Hepatocyte (in vitro differentiated cells): ENCODE measurements around the gene FTH1. TPM values are rescaled to one million over a fixed set of nuclear protein-coding genes. Genes with fewer than 3 reads are reported as not detected.

ENCODE experiments used
- DNase-seq: peaks from one replicate; pipeline ENCODE4 v3.0.0-alpha.2; 2016; ENCODE audit warnings: low spot score
- H2AFZ ChIP-seq: fragments of 200-600 bp; sonication (generic); 2 replicates; pipeline ENCODE4 v1.6.0; 2016; ENCODE audit warnings: antibody characterized with exemption, mild to moderate bottlenecking
- H3K27ac ChIP-seq: fragments of 200-600 bp; sonication (generic); 2 replicates; pipeline ENCODE4 v1.5.1; 2016; ENCODE audit warnings: mild to moderate bottlenecking
- H3K27me3 ChIP-seq: fragments of 200-600 bp; sonication (generic); 2 replicates; pipeline ENCODE4 v1.6.1; 2016
- H3K36me3 ChIP-seq: fragments of 200-600 bp; sonication (generic); replicated peaks from 2 replicates; pipeline ENCODE4 v1.5.1; 2016; ENCODE audit warnings: low read depth; ENCODE audit not compliant: insufficient read depth
- H3K4me1 ChIP-seq: fragments of 200-600 bp; sonication (generic); 2 replicates; pipeline ENCODE4 v1.5.1; 2016; ENCODE audit warnings: mild to moderate bottlenecking, moderate library complexity; ENCODE audit not compliant: insufficient read depth
- H3K4me2 ChIP-seq: fragments of 200-600 bp; sonication (generic); 2 replicates; pipeline ENCODE4 v1.6.0; 2016
- H3K4me3 ChIP-seq: fragments of 200-600 bp; sonication (generic); 2 replicates; pipeline ENCODE4 v1.5.1; 2016; ENCODE audit warnings: mild to moderate bottlenecking
- H3K79me2 ChIP-seq: fragments of 200-600 bp; sonication (generic); 2 replicates; pipeline ENCODE4 v1.6.0; 2017; ENCODE audit warnings: mild to moderate bottlenecking
- H3K9me2 ChIP-seq: fragments of 200-600 bp; sonication (generic); replicated peaks from 2 replicates; pipeline ENCODE4 v1.6.0; 2017; ENCODE audit warnings: mild to moderate bottlenecking; ENCODE audit not compliant: insufficient read depth
- H3K9me3 ChIP-seq: fragments of 200-600 bp; sonication (generic); 2 replicates; pipeline ENCODE4 v1.5.1; 2016; ENCODE audit warnings: low read depth, mild to moderate bottlenecking
- H4K20me1 ChIP-seq: fragments of 200-600 bp; sonication (generic); 2 replicates; pipeline ENCODE4 v1.6.0; 2016; ENCODE audit warnings: mild to moderate bottlenecking; ENCODE audit not compliant: insufficient read depth, poor library complexity, severe bottlenecking
- EZH2 ChIP-seq: fragments of 200-600 bp; sonication (generic); IDR thresholded peaks from 2 replicates; pipeline ENCODE4 v1.6.1; 2016; ENCODE audit warnings: antibody characterized with exemption, mild to moderate bottlenecking, borderline replicate concordance
- EZH2phosphoT487 ChIP-seq: fragments of 200-600 bp; sonication (generic); IDR thresholded peaks from one replicate; pipeline ENCODE4 v1.6.1; 2018; ENCODE audit warnings: antibody characterized with exemption, mild to moderate bottlenecking, low read depth, moderate library complexity; ENCODE audit not compliant: unreplicated experiment, severe bottlenecking
- WGBS: methylation state at CpG from one replicate; pipeline ENCODE4 v1.1.6; 2016; ENCODE audit warnings: low lambda C conversion rate; ENCODE audit errors: missing lambda C conversion rate; 5-methylcytosine and 5-hydroxymethylcytosine counted together
- polyA plus RNA-seq: library from polyadenylated mRNA; unstranded; fragments of >200 nt; fragmentation: Nextera tagmentation; extraction: Ambion mirVana; gene quantifications from 2 replicates; pipeline ENCODE4 v1.2.1, GENCODE V29; 2016
- total RNA-seq: library from RNA; depleted of rRNA; stranded (reverse); fragments of >200 nt; gene quantifications from 2 replicates; pipeline ENCODE4 v1.2.3, GENCODE V29; 2014
- TF ChIP-seq, protein P1 (sequence below): fragments of 200-600 bp; sonication (generic); IDR thresholded peaks from 2 replicates; pipeline ENCODE4 v1.5.1; 2016; ENCODE audit warnings: antibody characterized with exemption, mild to moderate bottlenecking; ENCODE audit not compliant: poor library complexity

The FTH1 gene
- total and polyA plus RNA-seq, 2 experiments from 2014 or later, result 1,071 to 8,694 TPM

DNA sequence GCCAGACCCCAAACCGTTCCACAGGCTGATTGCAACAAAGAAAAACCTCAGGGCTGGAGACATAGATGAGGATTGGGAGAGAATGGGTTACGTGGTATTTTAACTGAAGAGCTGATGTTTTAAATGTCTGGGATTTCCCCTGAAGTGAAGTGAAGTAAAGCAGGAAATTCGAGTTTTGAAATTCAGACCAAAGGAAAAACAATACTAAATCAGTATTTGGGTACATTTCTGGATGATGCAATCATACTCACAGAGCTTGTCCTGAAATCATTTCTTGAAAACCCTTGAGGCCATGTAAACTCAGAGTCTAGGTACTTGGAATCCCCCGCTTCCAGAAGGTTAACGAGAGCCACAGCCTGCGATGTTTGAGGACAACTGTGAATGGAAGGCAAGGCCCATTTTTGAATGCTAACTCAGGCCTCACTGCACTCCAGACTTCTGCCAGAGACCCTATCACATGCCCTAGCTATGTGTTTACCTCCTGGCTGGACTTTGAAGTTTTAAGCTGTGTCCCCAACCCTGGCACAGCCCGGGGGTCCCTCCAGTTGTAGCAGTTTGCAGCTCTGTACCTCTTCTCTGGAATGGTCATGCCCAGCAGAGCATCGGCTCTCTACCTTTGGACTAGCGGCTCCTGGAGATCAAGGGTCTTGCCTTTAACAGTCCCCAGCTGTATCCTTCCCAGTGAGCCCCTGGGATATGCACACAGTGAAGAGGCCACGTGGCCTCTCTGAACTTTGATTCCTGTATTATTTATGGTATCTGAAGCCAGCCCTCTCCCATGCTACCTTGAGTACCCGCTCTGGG lies 5.4 kb upstream of the FTH1 start:
- Histone ChIP-seq H3K79me2 (peaks cover 26% of the 10 kb centered on the region), H3K27ac (peak overlapping the region; percentile 98), H3K36me3 (no peaks in the 10 kb centered on the region), H3K4me3 (no peak overlapping the region), H3K4me2 (peak overlapping the region; percentile 64), H2AFZ (no peak overlapping the region), H3K9me3 (no peaks in the 10 kb centered on the region), H3K27me3 (no peaks in the 10 kb centered on the region), H3K9me2 (no peaks in the 10 kb centered on the region), H3K4me1 (peaks cover 75% of the 10 kb centered on the region), H4K20me1 (no peaks in the 10 kb centered on the region)
- no peak for TF ChIP-seq EZH2phosphoT487
- TF ChIP-seq EZH2, result no peak
- TF ChIP-seq, protein P1, sequence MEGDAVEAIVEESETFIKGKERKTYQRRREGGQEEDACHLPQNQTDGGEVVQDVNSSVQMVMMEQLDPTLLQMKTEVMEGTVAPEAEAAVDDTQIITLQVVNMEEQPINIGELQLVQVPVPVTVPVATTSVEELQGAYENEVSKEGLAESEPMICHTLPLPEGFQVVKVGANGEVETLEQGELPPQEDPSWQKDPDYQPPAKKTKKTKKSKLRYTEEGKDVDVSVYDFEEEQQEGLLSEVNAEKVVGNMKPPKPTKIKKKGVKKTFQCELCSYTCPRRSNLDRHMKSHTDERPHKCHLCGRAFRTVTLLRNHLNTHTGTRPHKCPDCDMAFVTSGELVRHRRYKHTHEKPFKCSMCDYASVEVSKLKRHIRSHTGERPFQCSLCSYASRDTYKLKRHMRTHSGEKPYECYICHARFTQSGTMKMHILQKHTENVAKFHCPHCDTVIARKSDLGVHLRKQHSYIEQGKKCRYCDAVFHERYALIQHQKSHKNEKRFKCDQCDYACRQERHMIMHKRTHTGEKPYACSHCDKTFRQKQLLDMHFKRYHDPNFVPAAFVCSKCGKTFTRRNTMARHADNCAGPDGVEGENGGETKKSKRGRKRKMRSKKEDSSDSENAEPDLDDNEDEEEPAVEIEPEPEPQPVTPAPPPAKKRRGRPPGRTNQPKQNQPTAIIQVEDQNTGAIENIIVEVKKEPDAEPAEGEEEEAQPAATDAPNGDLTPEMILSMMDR, result no peak
- 39% methylated on average over 11 of the region's 11 CpGs for WGBS
- DNase-seq, result peak; percentile 67

DNA sequence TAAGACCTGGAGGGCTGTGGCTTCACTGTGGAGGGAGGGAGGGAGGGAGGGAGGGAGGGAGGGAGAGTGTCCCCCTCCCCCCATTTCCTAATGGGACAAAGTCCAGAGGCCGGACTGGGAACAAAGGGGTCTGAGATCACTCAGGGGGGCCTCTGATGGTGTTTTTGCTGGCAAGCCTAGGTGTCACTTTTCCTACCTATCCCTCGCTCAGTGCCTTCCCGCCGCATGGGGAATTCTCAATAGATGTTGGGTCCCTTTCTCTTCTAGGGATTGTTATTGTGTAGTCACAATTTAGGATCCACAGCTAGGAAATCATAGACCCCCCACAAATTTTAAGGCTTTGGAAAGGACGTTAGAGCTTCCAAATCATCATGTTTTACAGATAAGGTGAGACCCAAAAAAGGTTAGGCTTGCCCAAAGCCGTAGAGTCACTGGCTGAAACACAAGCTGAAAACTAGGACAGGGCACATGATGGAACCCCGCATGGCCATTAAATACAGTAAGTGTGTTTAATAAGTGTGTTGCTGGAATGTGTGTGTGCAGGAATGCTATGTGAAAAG lies 4.8 kb upstream of the FTH1 start:
- peaks cover under 1% of the 10 kb centered on the region for H4K20me1 ChIP-seq
- TF ChIP-seq EZH2, result no peak
- TF ChIP-seq, protein P1, result no peak
- no peak for TF ChIP-seq EZH2phosphoT487
- H3K27ac ChIP-seq, result peak overlapping the region; percentile 98
- DNase-seq, result no peak
- H3K4me3 ChIP-seq, result no peak overlapping the region
- peak overlapping the region; percentile 64 for H3K4me2 ChIP-seq
- no peak overlapping the region for H2AFZ ChIP-seq
- H3K36me3 ChIP-seq, result no peaks in the 10 kb centered on the region
- no peaks in the 10 kb centered on the region for H3K27me3 ChIP-seq
- 45% methylated on average over 7 of the region's 7 CpGs for WGBS
- no peaks in the 10 kb centered on the region for H3K9me3 ChIP-seq
- H3K4me1 ChIP-seq, result peaks cover 75% of the 10 kb centered on the region
- H3K9me2 ChIP-seq, result no peaks in the 10 kb centered on the region
- peaks cover 27% of the 10 kb centered on the region for H3K79me2 ChIP-seq

DNA sequence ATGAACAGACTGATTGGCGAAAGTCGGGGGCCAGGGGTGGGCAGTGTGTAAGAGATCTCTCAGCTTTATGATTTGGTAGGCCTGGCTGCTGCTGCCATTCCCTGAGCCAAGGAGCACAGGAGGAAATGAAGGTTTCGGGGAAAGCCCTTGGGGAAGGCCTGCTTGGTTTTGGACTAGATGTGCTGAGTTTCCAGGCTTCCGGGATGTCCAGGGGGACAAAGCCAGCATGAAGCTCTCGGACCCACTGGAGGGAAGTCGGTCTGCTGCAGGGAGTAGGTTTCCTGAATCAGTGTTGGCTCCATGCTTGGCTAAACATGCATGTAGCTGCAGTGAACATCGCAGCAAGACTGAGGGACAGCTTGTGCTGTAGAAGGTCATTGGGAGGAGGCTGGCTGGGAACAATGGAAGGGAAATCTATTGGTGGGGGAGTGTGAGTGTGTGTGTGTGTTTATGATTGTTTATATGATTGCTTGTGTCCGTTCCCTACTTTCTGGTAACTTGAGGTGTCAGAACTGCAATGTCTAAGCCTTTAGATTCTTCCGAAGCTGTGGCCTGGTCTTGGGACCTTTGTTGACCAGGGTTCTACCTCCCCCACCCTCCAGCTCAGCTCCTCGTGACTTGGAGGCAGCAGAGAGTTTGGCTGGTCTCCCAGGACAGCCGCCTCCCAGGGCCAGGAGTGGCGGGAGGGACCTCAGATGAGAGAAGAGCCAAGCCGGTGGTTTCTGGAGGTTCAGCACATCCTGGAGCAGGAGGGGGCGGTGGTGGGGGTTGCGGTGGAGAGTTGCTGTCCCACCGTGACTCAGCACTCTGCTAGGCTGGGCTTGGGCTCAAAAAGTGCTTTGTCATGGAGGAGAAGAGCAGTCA lies 4.0 kb upstream of the FTH1 start:
- Histone ChIP-seq H3K27ac (peak overlapping the region; percentile 98), H4K20me1 (peaks cover 8% of the 10 kb centered on the region), H3K36me3 (no peaks in the 10 kb centered on the region), H3K4me3 (no peak overlapping the region), H3K9me3 (no peaks in the 10 kb centered on the region), H2AFZ (no peak overlapping the region), H3K79me2 (peaks cover 34% of the 10 kb centered on the region), H3K9me2 (no peaks in the 10 kb centered on the region), H3K27me3 (no peaks in the 10 kb centered on the region), H3K4me1 (peaks cover 75% of the 10 kb centered on the region), H3K4me2 (peak overlapping the region; percentile 34)
- 36% methylated on average over 16 of the region's 16 CpGs for WGBS
- TF ChIP-seq, protein P1, result no peak
- no peak for TF ChIP-seq EZH2phosphoT487
- TF ChIP-seq EZH2, result no peak
- DNase-seq, result peak; percentile 97
